HepG2 (cell line): ENCODE data around the gene SMOC1. TPM values are rescaled to one million over a fixed set of nuclear protein-coding genes. Genes with fewer than 3 reads are reported as not detected.

Source experiments
- ATF7-NPFF ChIP-seq: sonication (generic); formaldehyde crosslinking; IDR thresholded peaks from 2 replicates; pipeline ENCODE4 v1.8.1; 2023; ENCODE audit warnings: mild to moderate bottlenecking, low read depth, missing genetic modification reagents, moderate library complexity
- DBP ChIP-seq: sonication (generic); formaldehyde crosslinking; IDR thresholded peaks from 2 replicates; pipeline ENCODE4 v1.4.0; 2020; ENCODE audit warnings: missing genetic modification reagents; ENCODE audit errors: not compliant biosample characterization
- EED ChIP-seq: sonication (generic); formaldehyde crosslinking; IDR thresholded peaks from 2 replicates; pipeline ENCODE4 v1.5.0; 2020; ENCODE audit warnings: mild to moderate bottlenecking, missing genetic modification reagents
- HNF1B ChIP-seq: sonication (generic); formaldehyde crosslinking; IDR thresholded peaks from 2 replicates; pipeline ENCODE4 v1.5.1; 2020; ENCODE audit warnings: mild to moderate bottlenecking, moderate library complexity, missing genetic modification reagents
- HNRNPUL1 ChIP-seq: fragments of 200-400 bp; formaldehyde crosslinking; IDR thresholded peaks from 2 replicates; pipeline ENCODE4 v1.6.1; 2017; ENCODE audit warnings: low read depth, mild to moderate bottlenecking, low read length, moderate library complexity
- MYC ChIP-seq: sonication (generic); formaldehyde crosslinking; IDR thresholded peaks from 2 replicates; pipeline ENCODE4 v1.9.0; 2021; ENCODE audit warnings: missing genetic modification reagents, borderline replicate concordance
- PHF21A ChIP-seq: sonication (generic); formaldehyde crosslinking; IDR thresholded peaks from 2 replicates; pipeline ENCODE4 v1.5.0; 2020; ENCODE audit warnings: mild to moderate bottlenecking, missing genetic modification reagents
- PLSCR1 ChIP-seq: sonication (generic); formaldehyde crosslinking; IDR thresholded peaks from 2 replicates; pipeline ENCODE4 v1.5.0; 2020; ENCODE audit warnings: missing genetic modification reagents, mild to moderate bottlenecking, borderline replicate concordance
- RAD21 ChIP-seq: fragments of 450-650 bp; formaldehyde crosslinking; IDR thresholded peaks from 2 replicates; pipeline ENCODE4 v1.5.0; 2020; ENCODE audit warnings: mild to moderate bottlenecking
- RORA ChIP-seq: sonication (generic); formaldehyde crosslinking; IDR thresholded peaks from 2 replicates; pipeline ENCODE4 v1.5.0; 2020; ENCODE audit warnings: mild to moderate bottlenecking, missing genetic modification reagents, moderate library complexity
- SOX6 ChIP-seq, 2 experiments: fragments of 450-650 bp in 1 of 2; sonication (generic) in 1 of 2; formaldehyde crosslinking in 1 of 2; IDR thresholded peaks; 2 replicates each; pipeline versions ENCODE4 v1.4.0 to v1.6.1; 2017 to 2020; ENCODE audit warnings: antibody characterized with exemption in 1 of 2, mild to moderate bottlenecking in 1 of 2, missing genetic modification reagents in 1 of 2
- ZFP62 ChIP-seq: sonication (generic); formaldehyde crosslinking; IDR thresholded peaks from 2 replicates; pipeline ENCODE4 v1.4.0; 2020; ENCODE audit warnings: missing genetic modification reagents
- ZHX1 ChIP-seq: sonication (generic); formaldehyde crosslinking; IDR thresholded peaks from 2 replicates; pipeline ENCODE4 v1.8.1; 2022; ENCODE audit warnings: low read depth, mild to moderate bottlenecking, missing genetic modification reagents
- ZNF343 ChIP-seq: sonication (generic); formaldehyde crosslinking; IDR thresholded peaks from 2 replicates; pipeline ENCODE4 v1.4.0; 2020; ENCODE audit warnings: mild to moderate bottlenecking, missing genetic modification reagents
- ZNF510 ChIP-seq: sonication (generic); formaldehyde crosslinking; IDR thresholded peaks from 2 replicates; pipeline ENCODE4 v1.4.0; 2020; ENCODE audit warnings: low read depth, mild to moderate bottlenecking, missing genetic modification reagents
- ZNF580 ChIP-seq: IDR thresholded peaks from 2 replicates; pipeline ENCODE4 v1.6.1; 2016; ENCODE audit warnings: low read depth, borderline replicate concordance
- ZNF790 ChIP-seq: sonication (generic); formaldehyde crosslinking; IDR thresholded peaks from 2 replicates; pipeline ENCODE4 v1.8.0; 2022; ENCODE audit warnings: missing genetic modification reagents, mild to moderate bottlenecking, borderline replicate concordance
- polyA plus RNA-seq, 8 experiments: library from polyadenylated mRNA; depleted of rRNA in 3 of 8; stranded (reverse) in 7 of 8; unstranded in 1 of 8; fragments of >200 nt; fragmentation: Illumina TruSeq in 4 of 8; extraction: Trizol in 4 of 8; gene quantifications; 2 replicates each; pipeline versions ENCODE4 v1.2.1 to v1.2.3, GENCODE V29; 2011 to 2016; ENCODE audit warnings: low read depth in 4 of 8, missing spikeins in 1 of 8, mixed read lengths in 1 of 8; ENCODE audit not compliant: insufficient read depth in 1 of 8
- total RNA-seq, 5 experiments: library from RNA; depleted of rRNA; stranded (reverse); fragments of >200 nt; fragmentation: Illumina TruSeq; extraction: Trizol; gene quantifications; 2 replicates each; pipeline ENCODE4 v1.2.3, GENCODE V29; 2016; ENCODE audit warnings: low read depth in 1 of 5

SMOC1 gene
- total and polyA plus RNA-seq, 2 of the 13 experiments (the other 11 are each of a cell fraction or from before 2014, with no cell fraction given), result 17.8 to 35.6 TPM

- TF ChIP-seq EED (CRISPR knock-in tag) (0 out of 2 replicates have a peak, but pooled peaks have one; percentile 66), PHF21A (CRISPR knock-in tag) (0 out of 2 replicates have a peak, but pooled peaks have one; percentile 22), ZNF510 (CRISPR knock-in tag) (peak; percentile 76; the same call in 1 of the 2 replicates), ZNF580 (peak; percentile 86; the same call in 1 of the 2 replicates), ZFP62 (no peak), RAD21 (peak; percentile 98), PLSCR1 (CRISPR knock-in tag) (no peak), HNF1B (peak; percentile 70; the same call in 1 of the 2 replicates), HNRNPUL1 (no peak), RORA (no peak), ZNF790 (peak; percentile 75; the same call in 1 of the 2 replicates), MYC (peak; percentile 99), ZNF343 (CRISPR knock-in tag) (peak; percentile 64; the same call in 1 of the 2 replicates), SOX6 (IDR thresholded peaks at IDR 0.05) (no peak), SOX6 (CRISPR knock-in tag; IDR thresholded peaks at IDR 0.05) (peak; percentile 70), ATF7-NPFF (CRISPR knock-in tag) (peak; percentile 76; the same call in 1 of the 2 replicates), DBP (CRISPR knock-in tag) (no peak), ZHX1 (CRISPR knock-in tag) (peak; percentile 88)
These were observed 166.8 kb downstream of the SMOC1 start (continued) for GRCh38 chr14:70045844-70046535.
